H1 (cell line): Measurements from ENCODE around the gene IRF4. TPM values are rescaled to one million over a fixed set of nuclear protein-coding genes. Genes with fewer than 3 reads are reported as not detected.

Experiments
- CTCF ChIA-PET: fragments of 300-600 bp; sonication (Branson Sonifier 250); formaldehyde crosslinking; loops from one replicate; lab custom pipeline; 2021; ENCODE audit not compliant: partially characterized antibody; lab: Charles Lee
- POLR2A ChIA-PET: fragments of 300-600 bp; sonication (Branson Sonifier 250); formaldehyde crosslinking; loops from one replicate; lab custom pipeline; 2021; ENCODE audit warnings: inconsistent platforms; ENCODE audit not compliant: partially characterized antibody; lab: Charles Lee
- DNase-seq, 2 experiments: peaks; one replicate each; pipeline versions ENCODE4 v3.0.0 to v3.0.0-alpha.2; 2010 to 2022; ENCODE audit warnings: low spot score in 2 of 2, low read depth in 1 of 2, mixed read lengths in 1 of 2
- FAIRE-seq: peaks from 2 replicates; lab custom pipeline; 2011; peaks lifted over from hg19 to GRCh38; lab: Jason Lieb, UNC
- H2AFZ ChIP-seq: 2 replicates; pipeline ENCODE4 v1.8.1; 2012; ENCODE audit warnings: low read length, inconsistent platforms
- H2AK5ac ChIP-seq: 2 replicates; pipeline ENCODE4 v1.6.1; 2013; ENCODE audit warnings: low read depth, low read length
- H2BK120ac ChIP-seq: replicated peaks from 2 replicates; pipeline ENCODE3; 2013; ENCODE audit warnings: low read depth, low read length, inconsistent platforms
- H2BK12ac ChIP-seq: 2 replicates; pipeline ENCODE4 v1.6.1; 2013; ENCODE audit warnings: low read depth, low read length
- H2BK15ac ChIP-seq: 2 replicates; pipeline ENCODE4 v1.6.1; 2013; ENCODE audit warnings: low read length
- H2BK20ac ChIP-seq: 2 replicates; pipeline ENCODE4 v1.6.1; 2013; ENCODE audit warnings: low read length
- H2BK5ac ChIP-seq: 2 replicates; pipeline ENCODE4 v1.6.1; 2013; ENCODE audit warnings: low read depth, low read length
- H3K14ac ChIP-seq: 2 replicates; pipeline ENCODE4 v1.6.1; 2013; ENCODE audit warnings: inconsistent platforms; ENCODE audit not compliant: insufficient read length
- H3K18ac ChIP-seq: 2 replicates; pipeline ENCODE4 v1.6.1; 2013; ENCODE audit warnings: low read length; ENCODE audit errors: extremely low read depth
- H3K23ac ChIP-seq: 2 replicates; pipeline ENCODE4 v1.6.1; 2013; ENCODE audit warnings: inconsistent platforms; ENCODE audit not compliant: insufficient read length
- H3K23me2 ChIP-seq: 2 replicates; pipeline ENCODE4 v1.6.1; 2013; ENCODE audit warnings: low read depth, low read length
- H3K27ac ChIP-seq: 2 replicates; pipeline ENCODE4 v1.6.1; 2011; ENCODE audit warnings: low read depth, low read length, inconsistent platforms
- H3K27me3 ChIP-seq, 4 experiments: replicated peaks in 1 of 4; 1 replicate in 1 of 4; 2 replicates in 3 of 4; pipeline versions ENCODE4 v1.6.1 to v1.8.1; 2011 to 2013; ENCODE audit warnings: low read length in 3 of 4, mild to moderate bottlenecking in 3 of 4, inconsistent platforms in 2 of 4, mixed read lengths in 2 of 4, moderate library complexity in 1 of 4; ENCODE audit not compliant: control insufficient read depth in 3 of 4, insufficient read depth in 3 of 4; ENCODE audit errors: extremely low read depth in 1 of 4
- H3K36me3 ChIP-seq, 4 experiments: 2 replicates each; pipeline versions ENCODE4 v1.6.1 to v1.8.1; 2011 to 2013; ENCODE audit warnings: mild to moderate bottlenecking in 4 of 4, low read length in 3 of 4, moderate library complexity in 2 of 4, control low read depth in 1 of 4, inconsistent platforms in 1 of 4; ENCODE audit not compliant: insufficient read depth in 4 of 4, control insufficient read depth in 2 of 4
- H3K4ac ChIP-seq: replicated peaks from 2 replicates; pipeline ENCODE3; 2013; ENCODE audit warnings: low read length, low read depth, mixed read lengths, inconsistent platforms; ENCODE audit not compliant: insufficient read length
- H3K4me1 ChIP-seq, 4 experiments: replicated peaks in 1 of 4; 1 replicate in 1 of 4; 2 replicates in 3 of 4; pipeline versions ENCODE4 v1.6.1 to v1.8.1; 2011 to 2013; ENCODE audit warnings: low read length in 3 of 4, inconsistent platforms in 2 of 4, mixed read lengths in 1 of 4; ENCODE audit not compliant: insufficient read depth in 4 of 4, control insufficient read depth in 3 of 4
- H3K4me2 ChIP-seq, 2 experiments: 2 replicates each; pipeline versions ENCODE4 v1.6.1 to v1.8.1; 2011 to 2013; ENCODE audit warnings: low read depth in 2 of 2, low read length in 2 of 2, control low read depth in 1 of 2, inconsistent platforms in 1 of 2, mild to moderate bottlenecking in 1 of 2; ENCODE audit not compliant: insufficient read depth in 1 of 2
- H3K4me3 ChIP-seq, 4 experiments: fragments of 200-600, 300-600 bp in 1 of 4; sonication (generic), shearing (Covaris generic), sonication (Bioruptor Twin) in 1 of 4; 2 replicates each; pipeline versions ENCODE4 v1.5.1 to v1.8.1; 2011 to 2016; ENCODE audit warnings: low read length in 4 of 4, low read depth in 3 of 4, control low read depth in 2 of 4, inconsistent platforms in 2 of 4, mild to moderate bottlenecking in 2 of 4, mixed read lengths in 1 of 4, moderate library complexity in 1 of 4; ENCODE audit not compliant: insufficient read depth in 2 of 4; ENCODE audit errors: extremely low read depth in 1 of 4
- H3K56ac ChIP-seq: replicated peaks from 2 replicates; pipeline ENCODE3; 2013; ENCODE audit warnings: low read depth, mild to moderate bottlenecking, mixed read lengths, low read length, inconsistent platforms; ENCODE audit not compliant: insufficient read length
- H3K79me1 ChIP-seq: 2 replicates; pipeline ENCODE4 v1.6.1; 2013; ENCODE audit warnings: low read depth, low read length, control low read depth
- H3K79me2 ChIP-seq, 2 experiments: 2 replicates each; pipeline versions ENCODE4 v1.6.1 to v1.8.1; 2012 to 2013; ENCODE audit warnings: low read length in 2 of 2, mild to moderate bottlenecking in 2 of 2, inconsistent platforms in 1 of 2; ENCODE audit not compliant: insufficient read depth in 2 of 2, control insufficient read depth in 1 of 2
- H3K9ac ChIP-seq, 4 experiments: replicated peaks in 1 of 4; 1 replicate in 1 of 4; 2 replicates in 3 of 4; pipeline versions ENCODE4 v1.6.1 to v1.8.1; 2011 to 2013; ENCODE audit warnings: low read depth in 3 of 4, low read length in 3 of 4, control low read depth in 2 of 4, mild to moderate bottlenecking in 2 of 4, moderate library complexity in 2 of 4, inconsistent platforms in 1 of 4; ENCODE audit errors: extremely low read depth in 1 of 4
- H3K9me3 ChIP-seq, 2 experiments: 2 replicates each; pipeline versions ENCODE4 v1.6.1 to v1.8.1; 2012 to 2013; ENCODE audit warnings: mild to moderate bottlenecking in 2 of 2, moderate library complexity in 2 of 2, control low read depth in 1 of 2, inconsistent platforms in 1 of 2, low read depth in 1 of 2, low read length in 1 of 2, mixed read lengths in 1 of 2; ENCODE audit not compliant: insufficient read depth in 2 of 2
- H4K20me1 ChIP-seq, 2 experiments: replicated peaks in 1 of 2; 2 replicates each; pipeline versions ENCODE3 to v1.8.1; 2011 to 2013; ENCODE audit warnings: inconsistent platforms in 2 of 2, low read length in 2 of 2, mild to moderate bottlenecking in 1 of 2; ENCODE audit not compliant: insufficient read depth in 2 of 2, control insufficient read depth in 1 of 2
- H4K5ac ChIP-seq: 2 replicates; pipeline ENCODE4 v1.6.1; 2013; ENCODE audit warnings: low read length, low read depth, mixed read lengths, inconsistent platforms; ENCODE audit not compliant: insufficient read length
- H4K8ac ChIP-seq: 2 replicates; pipeline ENCODE4 v1.8.0; 2013; ENCODE audit warnings: mild to moderate bottlenecking, moderate library complexity, low read length, inconsistent platforms; ENCODE audit not compliant: insufficient read depth; ENCODE audit errors: extremely low read depth
- H4K91ac ChIP-seq: replicated peaks from 2 replicates; pipeline ENCODE3; 2013; ENCODE audit warnings: low read length, mixed read lengths, inconsistent platforms; ENCODE audit not compliant: insufficient read length
- ASH2L ChIP-seq: fragments of 200-600, 300-600 bp; sonication (generic); IDR thresholded peaks from one replicate; pipeline ENCODE4 v1.7.1; 2017; ENCODE audit warnings: low read length
- CTBP2 ChIP-seq: IDR thresholded peaks from 2 replicates; pipeline ENCODE4 v1.7.0; 2011; ENCODE audit warnings: borderline replicate concordance, mild to moderate bottlenecking, moderate library complexity, mixed read lengths, low read length; ENCODE audit not compliant: insufficient read depth, insufficient read length
- EP300 ChIP-seq, 2 experiments: IDR thresholded peaks; 1 replicate in 1 of 2; 2 replicates in 1 of 2; pipeline ENCODE4 v1.6.1; 2011 to 2012; ENCODE audit warnings: low read depth in 2 of 2, low read length in 2 of 2, mild to moderate bottlenecking in 2 of 2, borderline replicate concordance in 1 of 2, inconsistent platforms in 1 of 2, moderate library complexity in 1 of 2
- FOSL1 ChIP-seq: IDR thresholded peaks from 2 replicates; pipeline ENCODE4 v1.6.1; 2011; ENCODE audit warnings: mild to moderate bottlenecking, low read depth, low read length, moderate library complexity; ENCODE audit not compliant: insufficient read depth
- HDAC2 ChIP-seq, 2 experiments: fragments of 300-600 bp in 1 of 2; sonication (generic) in 1 of 2; IDR thresholded peaks; 2 replicates each; pipeline ENCODE4 v1.6.1; 2011 to 2012; ENCODE audit warnings: low read depth in 2 of 2, low read length in 2 of 2, mild to moderate bottlenecking in 2 of 2, moderate library complexity in 2 of 2, borderline replicate concordance in 1 of 2, inconsistent platforms in 1 of 2
- HDAC6 ChIP-seq: IDR thresholded peaks from one replicate; pipeline ENCODE4 v1.7.1; 2012; ENCODE audit warnings: low read depth, mild to moderate bottlenecking, inconsistent platforms, low read length, moderate library complexity
- KDM1A ChIP-seq: fragments of 200-600, 300-600 bp; sonication (generic); IDR thresholded peaks from 2 replicates; pipeline ENCODE4 v1.7.1; 2016; ENCODE audit warnings: mild to moderate bottlenecking, low read length, borderline replicate concordance
- KDM5A ChIP-seq: fragments of 200-600 bp; IDR thresholded peaks from 2 replicates; pipeline ENCODE4 v1.7.1; 2012; ENCODE audit warnings: mild to moderate bottlenecking, low read length, inconsistent platforms, mixed read lengths
- TCF12 ChIP-seq: IDR thresholded peaks from 2 replicates; pipeline ENCODE4 v1.6.1; 2011; ENCODE audit warnings: low read depth, mild to moderate bottlenecking, low read length
- WGBS, 2 experiments: shearing (Covaris generic) in 1 of 2; methylation state at CpG; one replicate each; pipeline versions ENCODE4 v1.1.6 to v1.1.7; 2013 to 2015; ENCODE audit warnings: low lambda C conversion rate in 2 of 2, mixed read lengths in 2 of 2, inconsistent platforms in 1 of 2, low coverage in 1 of 2, missing lambda C conversion rate in 1 of 2; ENCODE audit not compliant: insufficient replicate concordance in 2 of 2, insufficient coverage in 1 of 2, insufficient read length in 1 of 2; ENCODE audit errors: extremely low coverage in 1 of 2, missing lambda C conversion rate in 1 of 2; 5-methylcytosine and 5-hydroxymethylcytosine counted together
- polyA plus RNA-seq, 7 experiments: library from polyadenylated mRNA; depleted of rRNA in 3 of 7; stranded (reverse) in 5 of 7; unstranded in 2 of 7; fragments of >200 nt in 5 of 7; fragments of 200-250 nt in 2 of 7; gene quantifications; 1 replicate in 5 of 7; 2 replicates in 1 of 7; 4 replicates in 1 of 7; pipeline versions ENCODE4 v1.2.1 to v1.2.3, GENCODE V29; 2011 to 2013; ENCODE audit warnings: missing spikeins in 2 of 7, mixed read lengths in 2 of 7
- total RNA-seq: library from RNA; stranded (reverse); fragmentation: NEBNext Ultra II Directional; extraction: Animal tissue kit (Norgen Biotek cat#: 25700); gene quantifications from 2 replicates; pipeline ENCODE4 v1.2.1, GENCODE V29; 2021

IRF4 gene
- total and polyA plus RNA-seq, 2 of the 8 experiments (the other 6 are each of a cell fraction or from before 2014, with no cell fraction given), result 0.77 to 2.1 TPM

DNA sequence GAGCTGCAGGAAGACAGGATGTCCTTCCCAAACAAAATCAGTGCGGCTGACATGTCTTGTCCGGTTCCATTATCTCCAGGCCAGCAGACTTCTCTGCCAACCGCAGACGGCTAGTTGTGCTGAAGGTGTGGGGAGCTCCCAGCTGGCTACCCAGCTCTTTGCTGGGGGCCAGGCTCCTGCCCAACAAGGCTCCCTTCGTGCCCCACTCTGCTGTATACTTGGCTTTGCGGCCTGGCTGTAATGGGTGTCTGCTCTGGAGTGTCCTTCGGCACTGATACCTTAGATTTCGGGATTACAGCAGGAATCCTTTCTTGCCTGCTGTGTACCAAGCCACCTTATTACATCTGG, 48.7 kb upstream of the IRF4 start:
- H3K79me2 ChIP-seq, result no peaks in the 10 kb centered on the region
- peaks cover 0 to 2% of the 10 kb centered on the region in 2 experiments for H4K20me1 ChIP-seq
- no peak overlapping the region for H2AFZ ChIP-seq
- no peak overlapping the region for H4K91ac ChIP-seq
- DNase-seq, result no peak
- TF ChIP-seq CTBP2, result no peak
- TF ChIP-seq ASH2L, result no peak
- no peak for TF ChIP-seq KDM5A
- TF ChIP-seq EP300 (IDR thresholded peaks at IDR 0.05; ENCODE audit: borderline replicate concordance in 1 of 2, low read depth in 2 of 2, low read length in 2 of 2), result no peak
- TF ChIP-seq HDAC2 (IDR thresholded peaks at IDR 0.05; ENCODE audit: borderline replicate concordance in 1 of 2, low read depth in 2 of 2, low read length in 2 of 2), result no peak
- TF ChIP-seq HDAC6, result no peak
- no peak for TF ChIP-seq TCF12
- no peak for TF ChIP-seq KDM1A
- no peak for TF ChIP-seq FOSL1
- no peak overlapping the region for H4K5ac ChIP-seq
- H3K23me2 ChIP-seq, result no peaks in the 10 kb centered on the region; the same call in 1 of the 2 replicates
- H4K8ac ChIP-seq, result no peak overlapping the region
- H3K27ac ChIP-seq, result no peak overlapping the region
- H3K9ac ChIP-seq, result no peak overlapping the region
- ChIA-PET CTCF (no interaction called here), POLR2A (interaction anchor here (1.6 kb wide), 1 partner anchor 12 kb away, joined by 5 read pairs; no protein-coding TSS in a partner anchor)
- no peak for FAIRE-seq
- H2BK5ac ChIP-seq, result no peak overlapping the region
- 79% methylated on average over 8 of the region's 8 CpGs; no CpG with 5 or more reads in 1 of the 2 experiments for WGBS, 2 experiments
- no peak overlapping the region for H2AK5ac ChIP-seq
- no peak overlapping the region for H2BK120ac ChIP-seq
- no peaks in the 10 kb centered on the region for H3K4me1 ChIP-seq
- no peak overlapping the region for H2BK15ac ChIP-seq
- no peak overlapping the region for H2BK12ac ChIP-seq
- no peak overlapping the region for H3K4ac ChIP-seq
- no peak overlapping the region for H3K23ac ChIP-seq
- no peak overlapping the region for H3K56ac ChIP-seq
- no peak overlapping the region; the same call in 1 of the 2 replicates for H3K18ac ChIP-seq
- peaks cover 3% of the 10 kb centered on the region; the same call in 1 of the 2 replicates for H3K79me1 ChIP-seq
- H3K9me3 ChIP-seq, result peaks cover 41 to 75% of the 10 kb centered on the region in 2 experiments
- H3K4me3 ChIP-seq, result no peak overlapping the region
- H3K36me3 ChIP-seq, result no peaks in the 10 kb centered on the region
- no peak overlapping the region for H2BK20ac ChIP-seq
- H3K14ac ChIP-seq, result no peak overlapping the region
- H3K27me3 ChIP-seq, result no peaks in the 10 kb centered on the region; a peak in 2 of 7 replicates
- no peak overlapping the region for H3K4me2 ChIP-seq
